NCI-H2081 treated with DMSO at 0.1 percent for 48 hours (cell line): ENCODE results near the gene SNTG2.
"Not testable (repeated sequence)": the region's sequence is repeated elsewhere in the genome, so short reads cannot be mapped to it uniquely, and the experiment has no call there.

ENCODE experiments used
- DNase-seq: peaks from one replicate; lab custom pipeline; 2025; lab: John Stamatoyannopoulos, UW

Gene SNTG2

GRCh38 chr2:1053786-1054185 is 103.1 kb downstream of the SNTG2 start:
- DNase-seq = no peak

GRCh38 chr2:1054399-1054798 is 103.8 kb downstream of the SNTG2 start:
- no peak for DNase-seq

GRCh38 chr2:1055014-1055595 is 104.5 kb downstream of the SNTG2 start:
- no peak for DNase-seq

- DNase-seq = no peak
These were observed 109.7 kb downstream of the SNTG2 start for GRCh38 chr2:1060372-1060771.

GRCh38 chr2:1060987-1061386 is 110.3 kb downstream of the SNTG2 start:
- no peak for DNase-seq

GRCh38 chr2:1068241-1068640 is 117.6 kb downstream of the SNTG2 start:
- no peak for DNase-seq

GRCh38 chr2:1068822-1069221 is 118.2 kb downstream of the SNTG2 start:
- DNase-seq = no peak

- no peak for DNase-seq
These were observed 119.2 kb downstream of the SNTG2 start for GRCh38 chr2:1069847-1070246.

GRCh38 chr2:1070601-1071000 is 120.0 kb downstream of the SNTG2 start:
- no peak for DNase-seq

GRCh38 chr2:1071650-1072049 is 121.0 kb downstream of the SNTG2 start:
- DNase-seq = no peak

- no peak for DNase-seq
These were observed 121.6 kb downstream of the SNTG2 start for GRCh38 chr2:1072250-1072649.

- no peak for DNase-seq
These were observed 127.3 kb downstream of the SNTG2 start for GRCh38 chr2:1077911-1078310.

GRCh38 chr2:1078326-1078725 is 127.7 kb downstream of the SNTG2 start:
- DNase-seq = no peak

- no peak for DNase-seq
These were observed 129.5 kb downstream of the SNTG2 start for GRCh38 chr2:1079873-1080799.

GRCh38 chr2:1081451-1082225 is 131.0 kb downstream of the SNTG2 start:
- DNase-seq = no peak

GRCh38 chr2:1082456-1083205 is 132.0 kb downstream of the SNTG2 start:
- DNase-seq = no peak

GRCh38 chr2:1088192-1088860 is 137.7 kb downstream of the SNTG2 start:
- no peak for DNase-seq

- DNase-seq = no peak
These were observed 138.3 kb downstream of the SNTG2 start for GRCh38 chr2:1088940-1089339.

- no peak for DNase-seq
These were observed 141.4 kb downstream of the SNTG2 start for GRCh38 chr2:1091895-1092585.

- DNase-seq = not testable (repeated sequence)
These were observed 143.0 kb downstream of the SNTG2 start for GRCh38 chr2:1093668-1094067.

- no peak for DNase-seq
These were observed 146.5 kb downstream of the SNTG2 start for GRCh38 chr2:1097101-1097500.
